GM21528 (cell line): Measurements from ENCODE around the gene PRDM12.

ENCODE experiments used
- ATAC-seq: cut with Tn5 transposase; IDR thresholded peaks from one replicate; pipeline ENCODE4 v1.9.1; 2021; ENCODE audit warnings: mild to moderate bottlenecking, moderate library complexity; ENCODE audit not compliant: unreplicated experiment, low FRiP score

The PRDM12 gene

DNA sequence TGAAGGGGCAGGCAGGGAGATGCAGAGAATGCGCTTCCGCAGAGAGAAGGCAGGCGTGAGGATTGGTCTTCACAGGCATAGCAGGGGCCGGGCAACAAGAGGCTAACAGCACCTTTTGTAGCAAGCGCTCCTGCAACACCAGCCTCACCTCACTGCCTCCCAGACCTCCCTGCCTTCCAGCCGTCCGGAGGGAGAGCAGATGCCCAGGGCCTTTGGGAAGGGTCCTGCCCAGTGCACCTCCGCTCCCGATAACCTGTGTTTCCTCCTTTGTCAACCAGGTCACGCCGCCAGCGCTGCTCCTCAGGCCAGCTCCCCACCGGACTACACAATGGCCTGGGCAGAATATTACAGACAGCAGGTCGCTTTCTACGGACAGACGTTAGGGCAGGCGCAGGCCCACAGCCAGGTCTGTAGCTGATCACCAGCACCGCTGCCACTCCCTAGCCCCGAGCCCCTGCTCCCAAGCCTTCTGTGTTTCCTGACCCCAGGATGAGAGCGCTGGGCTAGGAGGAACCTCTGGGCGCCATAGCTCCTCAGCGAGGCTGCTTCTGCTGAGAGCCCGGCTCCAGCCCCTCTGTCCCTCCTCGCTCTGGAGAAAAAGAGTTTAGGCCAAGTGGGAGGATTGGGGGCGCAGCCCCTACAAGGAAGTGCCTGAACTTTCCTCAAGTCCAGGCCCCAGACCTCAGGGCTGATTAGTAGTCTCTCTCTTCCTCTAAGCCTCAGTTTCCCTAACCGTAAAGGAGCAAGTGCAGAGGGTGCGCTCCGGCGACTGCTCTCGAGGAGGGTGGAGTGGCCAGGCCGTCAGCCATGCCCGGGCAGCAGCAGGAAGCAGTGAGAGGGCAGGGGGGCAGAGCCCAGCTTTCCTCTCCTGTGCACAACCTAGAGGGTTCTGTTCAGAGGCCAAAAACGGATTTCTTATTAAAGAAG lies 28.4 kb upstream of the PRDM12 start:
- ATAC-seq: no peak

DNA sequence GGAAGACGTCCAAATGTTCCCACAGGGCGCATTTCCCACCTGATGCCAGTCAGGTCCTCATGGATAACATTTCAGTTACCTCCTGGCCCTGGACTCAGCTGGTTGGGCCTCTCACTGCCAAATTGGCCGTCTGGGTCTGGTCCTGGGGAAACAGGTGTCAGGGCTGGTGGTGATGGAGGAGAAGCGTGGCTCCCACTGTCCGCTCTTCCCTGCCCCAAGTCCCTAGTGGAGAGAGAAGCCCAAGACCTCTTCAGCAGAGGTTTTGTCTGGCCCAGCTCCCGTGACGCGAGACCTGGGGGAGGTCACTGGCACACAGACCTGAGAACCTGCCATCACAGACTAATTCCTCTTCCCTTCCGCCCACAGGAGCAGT lies 27.8 kb upstream of the PRDM12 start:
- no peak for ATAC-seq

DNA sequence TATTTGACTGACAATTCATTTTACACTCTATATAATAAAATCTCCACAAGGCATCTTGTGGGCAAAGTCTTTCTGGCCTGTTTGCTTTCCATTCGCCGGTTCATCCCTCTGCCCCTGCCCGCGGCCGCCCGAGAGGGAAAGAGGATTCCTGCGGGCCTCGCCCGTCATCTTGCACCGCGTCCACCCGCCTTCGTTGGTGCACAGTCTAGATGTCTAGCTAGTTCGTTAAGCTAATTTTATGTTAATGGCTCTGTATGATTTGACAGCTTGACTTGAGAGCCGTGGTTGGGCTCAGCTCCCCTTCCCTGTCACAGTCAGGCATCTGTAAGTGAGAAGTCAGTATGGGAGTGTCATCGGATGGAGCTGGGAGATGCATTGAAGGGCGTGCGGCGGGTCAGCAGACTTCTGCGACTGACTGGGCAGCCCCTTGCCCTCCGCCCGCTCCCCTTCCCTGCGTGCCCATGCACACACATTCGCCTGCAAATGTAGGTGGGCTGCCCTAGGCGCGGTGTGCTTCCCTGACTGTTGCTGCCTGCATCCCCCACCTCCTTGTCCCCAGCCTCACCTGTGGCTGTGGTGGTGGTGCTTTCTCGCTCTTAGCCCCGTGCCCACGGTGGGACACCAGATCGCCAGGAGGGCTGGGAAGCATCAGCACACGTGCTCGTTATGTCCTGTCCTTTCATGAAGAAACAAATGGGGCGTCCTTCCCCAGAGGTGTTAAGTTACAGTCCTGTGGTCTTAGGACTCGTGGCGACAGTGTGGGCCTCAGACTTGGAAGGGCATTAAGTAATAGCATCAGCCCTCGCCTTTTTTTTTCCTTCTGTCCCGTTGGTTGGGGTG lies 25.9 kb upstream of the PRDM12 start:
- no peak for ATAC-seq

DNA sequence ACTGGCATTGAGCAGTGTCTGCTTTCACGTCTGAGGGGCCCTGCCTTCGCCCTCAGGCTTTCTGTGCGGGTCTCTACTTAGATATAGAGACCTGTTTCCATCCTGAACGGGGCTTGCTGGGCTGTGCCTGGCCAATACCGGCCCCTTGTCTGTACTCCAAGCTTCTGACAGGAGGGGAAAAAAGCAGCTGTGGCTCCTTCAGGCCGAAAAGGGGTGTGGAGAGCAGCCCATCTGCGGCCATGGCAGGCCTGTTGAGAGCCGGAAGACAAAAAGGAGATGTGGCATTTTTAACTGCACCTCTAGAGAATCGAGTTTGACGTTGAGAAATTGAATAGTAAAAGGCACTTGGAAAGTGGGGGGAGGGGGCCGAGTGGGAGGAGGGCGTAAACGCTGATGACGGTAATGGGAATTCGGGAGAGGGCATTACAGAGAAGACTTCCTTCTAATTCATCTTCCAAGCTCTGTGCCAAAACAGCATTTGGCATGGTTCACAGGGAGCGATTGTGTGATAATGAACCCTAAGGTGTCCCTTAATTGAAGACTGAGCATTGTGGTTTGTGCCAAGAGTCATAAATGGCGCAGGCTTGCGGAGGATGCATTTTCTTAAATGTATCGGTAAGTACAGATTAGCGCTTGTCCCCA lies 25.1 kb upstream of the PRDM12 start:
- no peak for ATAC-seq

DNA sequence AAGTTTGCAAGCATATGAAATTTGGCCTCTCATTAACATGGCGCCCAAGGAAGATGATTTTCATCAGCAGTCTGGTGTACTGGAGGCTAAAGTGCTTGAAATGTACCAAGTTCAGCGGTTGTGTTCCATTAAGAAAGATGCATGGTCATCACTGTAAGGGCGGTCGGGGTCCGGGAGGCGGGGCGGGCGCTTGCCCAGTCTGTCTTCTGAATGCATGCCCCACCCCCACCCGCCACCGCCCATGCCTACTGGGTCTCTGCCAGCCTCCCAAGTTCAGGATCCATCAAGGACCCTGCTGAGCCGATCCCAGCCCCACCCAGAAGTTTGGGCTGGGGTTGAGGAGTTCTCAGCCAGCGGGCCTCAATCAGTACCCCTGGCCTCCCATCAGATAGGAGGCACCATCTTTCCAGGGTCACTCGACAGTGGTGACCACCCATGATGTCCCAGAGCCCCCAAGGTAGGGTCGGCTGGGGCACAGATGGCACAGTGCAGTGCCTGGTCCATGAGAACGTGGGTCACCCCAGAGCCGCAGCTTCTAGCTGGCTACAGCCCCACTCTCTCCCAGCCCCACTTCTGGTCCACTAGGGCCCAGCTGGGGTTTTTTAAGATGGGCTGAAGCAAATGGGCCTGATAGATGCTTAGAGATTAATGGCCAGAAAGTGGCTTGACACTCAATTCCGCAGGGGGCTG lies 24.4 kb upstream of the PRDM12 start:
- no peak for ATAC-seq

DNA sequence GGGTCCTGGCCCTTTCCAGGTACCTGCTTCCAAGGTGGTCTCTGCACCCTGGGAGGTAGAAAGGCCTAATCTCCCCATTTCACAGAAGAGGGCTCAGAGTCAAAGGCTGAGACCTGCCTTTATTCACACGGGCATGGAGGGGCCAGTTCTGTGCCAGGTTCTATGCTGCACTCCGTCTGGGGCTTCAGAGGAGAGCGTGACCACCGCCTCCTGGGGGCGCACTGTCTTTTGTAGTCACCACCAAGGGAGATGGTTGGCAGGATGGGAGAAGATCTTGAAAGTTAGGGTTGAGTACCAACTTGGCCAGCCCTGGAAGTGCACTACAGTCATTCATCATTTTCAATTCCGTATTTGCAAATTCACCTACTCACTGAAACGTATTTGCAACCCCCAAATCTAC lies 23.7 kb upstream of the PRDM12 start:
- no peak for ATAC-seq

DNA sequence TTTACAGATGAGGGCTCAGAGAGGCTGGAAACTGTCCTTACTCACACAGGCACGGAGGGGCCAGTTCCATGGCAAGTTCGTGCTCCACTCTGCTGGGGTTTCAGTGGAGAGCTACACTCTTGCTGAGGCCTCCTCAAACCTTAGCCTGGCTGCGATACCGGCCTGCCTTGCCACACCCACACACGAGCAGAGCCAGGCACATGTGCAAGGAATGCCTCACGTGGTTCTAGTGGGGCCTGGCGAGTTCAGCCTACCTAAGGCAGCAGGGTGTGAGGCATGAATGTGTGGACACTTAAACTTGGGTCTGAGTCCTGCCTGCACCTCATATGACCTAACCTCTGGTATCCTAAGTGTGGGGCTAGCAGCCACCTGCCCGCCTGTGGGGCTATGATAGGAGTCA lies 21.5 kb upstream of the PRDM12 start:
- no peak for ATAC-seq

DNA sequence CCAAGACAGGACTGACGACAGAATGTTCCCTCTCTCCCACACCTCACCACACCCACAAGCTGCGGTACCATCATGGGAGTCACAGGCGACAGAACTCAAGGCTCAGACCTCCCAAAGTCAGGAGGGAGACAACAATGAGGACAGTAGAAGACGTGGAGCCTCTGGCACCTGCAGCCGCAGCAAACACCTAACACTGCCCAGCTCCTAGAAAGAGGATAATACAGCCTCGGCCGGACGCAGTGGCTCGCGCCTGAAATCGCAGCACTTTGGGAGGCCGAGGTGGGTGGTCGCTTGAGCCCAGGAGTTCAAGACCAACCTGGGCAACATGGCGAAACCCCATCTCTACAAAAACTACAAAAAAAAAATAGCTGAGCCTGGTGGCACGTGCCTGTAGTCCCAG lies 13.2 kb upstream of the PRDM12 start:
- ATAC-seq: no peak

DNA sequence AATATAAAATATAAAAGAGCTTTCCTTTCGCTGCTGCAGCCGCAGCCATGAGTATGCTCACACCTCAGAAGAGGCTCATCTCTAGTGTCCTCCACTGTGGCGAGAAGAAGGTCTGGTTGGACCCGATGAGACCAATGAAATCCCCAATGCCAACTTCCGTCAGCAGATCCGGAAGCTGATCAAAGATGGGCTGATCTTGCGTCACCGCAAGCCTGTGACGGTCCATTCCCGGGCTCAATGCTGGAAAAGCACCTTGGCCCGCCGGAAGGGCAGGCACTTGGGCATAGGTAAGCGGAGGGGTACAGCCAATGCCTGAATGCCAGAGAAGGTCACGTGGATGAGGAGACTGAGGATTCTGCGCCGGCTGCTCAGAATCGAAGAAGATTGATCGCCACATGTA lies 12.6 kb upstream of the PRDM12 start:
- no peak for ATAC-seq

DNA sequence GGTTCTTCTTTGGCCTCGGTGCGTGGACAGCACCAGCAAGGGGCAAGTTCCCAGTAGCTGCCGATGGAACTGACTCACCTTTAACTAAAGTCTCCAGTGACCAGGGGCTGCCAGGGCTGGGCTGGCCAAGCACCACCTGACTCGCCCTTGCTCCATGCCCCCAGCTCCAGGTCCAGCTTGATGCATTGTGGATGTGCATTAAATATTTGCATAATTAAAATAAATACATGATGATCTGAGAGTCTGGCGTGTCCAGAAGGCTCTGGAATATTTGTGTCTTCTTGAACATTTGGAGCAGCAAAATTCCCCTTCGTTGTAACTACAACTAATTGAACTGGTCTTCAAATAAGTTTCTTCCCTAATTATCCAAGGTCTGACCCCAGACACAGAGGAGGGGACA lies 9.5 kb upstream of the PRDM12 start:
- no peak for ATAC-seq

DNA sequence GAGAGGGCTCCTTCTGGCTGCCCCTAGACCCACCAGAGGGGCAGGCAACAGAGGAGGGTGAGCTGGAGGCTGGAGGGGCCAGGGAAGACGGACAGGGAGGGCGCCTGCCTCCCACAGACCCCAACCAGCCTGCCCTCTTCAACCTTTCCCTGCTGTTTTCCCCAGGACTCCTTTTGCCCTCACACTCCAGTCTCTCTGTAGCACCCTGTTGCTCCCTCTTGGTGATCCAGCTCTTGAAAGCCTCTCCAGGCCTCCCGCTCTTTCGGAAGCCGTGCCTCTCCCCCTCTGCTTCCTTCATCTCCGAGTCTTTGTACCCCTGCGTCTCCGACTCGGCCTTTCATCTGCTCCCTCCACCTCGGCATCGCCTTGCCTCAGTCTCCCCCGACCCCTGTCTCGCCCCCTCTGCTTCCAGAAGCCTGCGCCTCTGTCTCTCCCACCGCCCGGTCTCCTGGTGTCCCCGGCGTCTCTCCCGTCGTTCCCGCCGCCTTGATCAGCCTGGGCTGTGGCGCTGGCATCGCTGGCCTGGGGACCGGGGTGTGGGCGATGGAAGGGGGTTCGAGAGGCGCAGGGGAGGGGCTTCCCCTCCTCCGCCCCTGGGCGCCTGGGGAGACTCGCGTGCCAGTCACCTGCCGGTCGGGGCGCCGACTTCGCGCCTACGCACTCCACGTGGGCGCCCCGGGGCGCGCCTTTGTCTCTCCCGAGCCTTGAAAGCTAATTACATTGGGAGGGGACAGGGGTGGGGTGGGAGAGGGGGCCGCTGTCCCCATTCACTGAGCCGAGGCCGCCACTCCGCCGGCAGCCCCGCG lies 5.3 kb upstream of the PRDM12 start:
- no peak for ATAC-seq

DNA sequence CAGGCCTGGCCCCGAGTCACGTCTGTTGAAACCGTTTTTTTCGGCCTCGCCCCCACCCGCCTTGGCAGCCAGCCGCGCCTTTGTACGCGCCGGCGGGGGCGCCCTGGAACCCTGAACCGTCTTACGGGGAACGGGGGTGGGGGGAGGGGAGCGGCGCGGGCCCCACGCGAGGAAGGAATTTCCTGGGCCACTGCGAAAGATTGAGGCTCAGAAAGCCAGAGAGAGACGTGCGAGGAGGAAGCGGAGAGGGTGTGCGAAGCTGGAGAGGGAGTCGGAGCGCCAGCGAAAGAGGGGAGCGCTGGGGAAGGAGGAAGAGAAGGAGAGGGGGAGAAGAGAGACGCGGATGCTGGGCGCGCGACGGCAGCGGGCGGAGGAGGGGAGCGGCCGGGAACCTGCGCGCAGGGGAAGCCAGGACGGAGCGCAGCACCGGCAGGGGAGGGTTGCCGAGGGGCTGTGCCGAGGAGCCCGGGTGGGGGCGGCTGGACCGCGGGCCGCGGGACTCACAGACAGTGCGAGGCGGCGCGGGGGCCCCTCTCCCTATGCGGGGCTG lies 4.6 kb upstream of the PRDM12 start:
- no peak for ATAC-seq

DNA sequence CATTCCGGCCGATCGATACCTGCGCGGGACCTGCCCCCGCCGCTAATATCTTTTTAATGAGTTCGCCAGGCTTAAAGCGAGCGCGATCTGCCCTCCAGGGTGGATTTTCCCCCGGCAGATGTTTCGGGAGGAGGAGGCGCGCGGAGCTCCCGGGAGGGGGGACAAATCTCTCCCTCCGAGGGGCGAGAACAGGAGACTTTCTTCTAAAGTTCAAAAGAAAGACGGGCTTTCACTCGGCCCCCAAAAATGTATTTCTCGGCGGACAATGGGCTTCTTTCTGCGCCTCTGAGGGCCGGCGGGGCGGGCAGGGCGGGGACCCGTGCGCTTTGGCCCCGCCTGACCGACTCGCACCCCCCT lies 4.1 kb upstream of the PRDM12 start:
- no peak for ATAC-seq

DNA sequence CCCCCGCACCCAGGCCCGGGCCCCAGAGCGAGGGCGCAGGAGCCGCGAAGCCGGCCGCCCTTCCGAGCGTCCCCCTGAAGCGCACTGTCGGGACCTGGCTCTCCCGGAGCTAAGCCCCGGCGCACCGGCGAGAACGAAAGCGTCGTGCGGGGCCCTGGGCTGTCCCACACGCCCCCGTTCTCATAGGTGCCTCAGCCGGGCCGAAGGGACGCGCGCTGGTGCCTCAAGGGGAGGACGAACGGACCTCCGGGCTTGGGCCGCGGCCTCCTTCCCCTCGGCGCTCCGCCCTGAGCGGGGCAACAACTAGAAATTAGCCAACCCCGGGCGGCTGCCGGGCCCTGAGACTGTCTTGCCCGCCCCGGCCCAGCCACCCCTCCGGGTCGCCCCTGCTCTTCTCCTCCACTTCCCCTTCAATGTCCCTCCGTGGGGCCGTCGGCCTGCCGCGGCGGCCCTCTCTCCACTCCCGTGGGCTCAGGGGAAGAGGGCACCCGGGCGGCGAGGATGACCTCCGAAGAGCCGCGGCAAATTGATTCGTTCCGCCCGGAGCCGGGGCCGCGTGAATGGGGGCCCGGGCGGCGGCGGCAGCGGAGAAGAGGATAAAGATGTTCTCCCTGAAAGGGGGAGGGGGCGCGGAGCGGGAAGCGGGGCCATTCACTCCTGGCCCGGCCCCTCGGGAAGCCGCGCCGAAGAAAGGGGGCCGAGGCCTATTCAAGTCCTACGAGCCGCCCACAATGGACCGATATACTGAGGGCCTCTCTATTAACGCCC lies 3.5 kb upstream of the PRDM12 start:
- ATAC-seq: no peak

DNA sequence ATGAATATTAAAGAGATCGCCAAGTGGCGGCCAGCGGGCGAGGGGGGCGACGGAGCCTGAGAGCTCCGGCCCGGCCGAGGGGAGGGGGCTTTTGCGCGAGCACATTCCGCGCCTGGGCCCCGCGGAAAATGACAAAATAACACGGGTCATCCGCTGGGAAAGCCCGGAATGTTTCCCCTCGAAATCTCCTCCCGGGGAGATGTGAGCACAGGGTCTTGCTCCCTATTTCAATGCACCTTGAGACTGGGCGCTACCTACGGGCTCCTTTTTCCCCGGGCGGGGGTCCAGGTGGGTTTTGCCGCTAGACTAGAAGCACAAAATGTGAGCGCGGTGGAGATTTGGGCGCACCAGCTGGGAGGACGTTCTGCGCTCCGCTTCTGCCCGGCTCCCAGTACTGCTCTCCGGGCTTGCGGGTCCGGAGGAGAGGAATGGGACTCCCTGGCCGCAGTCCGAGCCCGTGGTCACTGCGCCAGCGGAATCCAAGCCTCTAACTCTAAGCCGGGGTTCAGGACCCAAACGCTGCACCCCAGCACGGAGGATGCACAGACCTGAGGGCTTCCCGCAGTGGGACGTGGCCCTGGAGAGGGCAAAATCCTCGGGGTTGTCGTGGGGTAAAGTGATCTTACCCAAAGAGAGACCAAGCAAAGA lies 2.8 kb upstream of the PRDM12 start:
- no peak for ATAC-seq

DNA sequence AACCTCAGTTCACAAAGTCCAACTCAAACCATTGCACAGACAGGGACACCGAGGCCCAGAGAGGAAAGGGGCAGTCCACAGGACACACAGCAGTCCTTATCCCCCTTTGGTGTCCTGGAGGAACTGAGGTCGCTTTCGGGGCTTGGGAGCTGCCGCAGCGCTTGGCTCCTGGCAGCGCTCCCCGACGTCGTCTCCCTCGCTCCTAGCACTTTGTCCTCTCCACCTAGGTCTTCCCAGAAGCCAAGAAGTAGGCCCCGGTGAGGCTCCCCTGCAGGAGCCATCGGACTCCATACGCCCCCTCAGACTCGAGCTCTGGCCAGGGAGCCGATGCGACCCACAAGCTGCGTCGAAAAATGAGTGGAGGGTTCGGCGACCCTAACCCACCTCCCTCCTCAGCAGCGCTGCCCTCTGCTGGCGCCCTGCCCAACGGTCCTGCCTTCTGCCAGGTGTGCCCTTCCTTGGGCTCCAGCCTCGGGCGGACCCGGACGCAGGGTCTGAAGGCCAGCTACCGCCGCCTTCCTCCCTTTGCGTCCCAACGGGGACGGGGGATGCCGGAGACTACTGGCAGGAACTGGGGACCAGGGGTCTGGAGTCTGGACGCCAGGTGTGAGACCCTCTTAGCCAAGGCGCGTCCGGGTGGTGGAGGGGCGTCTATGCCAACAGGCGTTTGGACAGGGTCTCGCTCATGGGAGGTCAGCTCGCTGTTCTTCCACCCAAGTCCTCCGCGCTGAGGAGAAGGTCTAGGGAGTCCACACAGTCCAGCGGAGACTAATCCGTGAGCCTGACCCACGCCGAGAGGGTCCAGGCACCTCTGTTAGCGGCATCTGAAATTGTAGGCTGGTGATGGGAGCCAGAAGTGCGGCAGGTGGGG lies 2.1 kb upstream of the PRDM12 start:
- no peak for ATAC-seq

DNA sequence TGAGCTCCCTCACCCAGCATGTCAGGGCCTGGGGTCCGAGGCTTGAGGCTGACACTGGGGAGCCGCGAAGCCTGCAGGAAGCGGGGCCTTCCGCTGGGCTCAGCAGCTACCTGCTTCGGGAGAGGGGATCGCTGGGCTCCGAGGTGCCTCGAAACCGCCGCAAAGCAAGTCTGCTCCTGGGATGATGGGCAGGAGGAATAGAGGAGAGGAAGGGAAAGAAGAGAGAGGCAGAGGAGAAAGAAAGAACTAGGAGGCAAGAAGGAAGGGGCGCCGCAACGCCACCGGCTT lies 1.5 kb upstream of the PRDM12 start:
- no peak for ATAC-seq
